SK-N-SH (cell line): Measurements from ENCODE around the gene CABP1. TPM values are rescaled to one million over a fixed set of nuclear protein-coding genes. Genes with fewer than 3 reads are reported as not detected.

ENCODE experiments used
- CTCF ChIA-PET: fragments of 300-600, 350-600 bp; formaldehyde crosslinking; extraction: SDS; loops from one replicate; lab custom pipeline; 2021; lab: Yijun Ruan, JAX
- POLR2A ChIA-PET: fragments of 350-600 bp; sonication (Branson Sonifier 250); formaldehyde crosslinking; extraction: SDS; loops from one replicate; lab custom pipeline; 2020; ENCODE audit warnings: antibody characterized with exemption, inconsistent platforms; lab: Yijun Ruan, JAX
- DNase-seq: peaks from one replicate; pipeline ENCODE4 v3.0.0; 2012
- H2AFZ ChIP-seq: fragments of 200-600 bp; sonication (generic); 2 replicates; pipeline ENCODE4 v1.8.1; 2016; ENCODE audit warnings: antibody characterized with exemption, mild to moderate bottlenecking, low read depth
- H3F3A ChIP-seq: fragments of 200-600 bp; sonication (generic); replicated peaks from 2 replicates; pipeline ENCODE3; 2016; ENCODE audit warnings: antibody characterized with exemption, mild to moderate bottlenecking; ENCODE audit not compliant: insufficient read depth
- H3K27ac ChIP-seq, 2 experiments: fragments of 200-500 bp in 1 of 2; fragments of 200-600 bp in 1 of 2; sonication (Bioruptor generic) in 1 of 2; sonication (generic), shearing (Covaris generic) in 1 of 2; 2 replicates each; pipeline versions ENCODE4 v1.5.1 to v1.6.1; 2014 to 2016; ENCODE audit warnings: low read depth in 2 of 2, inconsistent platforms in 1 of 2, low read length in 1 of 2, mild to moderate bottlenecking in 1 of 2, mixed read lengths in 1 of 2
- H3K27me3 ChIP-seq: fragments of 200-600 bp; sonication (generic), shearing (Covaris generic); 2 replicates; pipeline ENCODE4 v1.6.1; 2016; ENCODE audit warnings: mixed run types; ENCODE audit not compliant: insufficient read depth
- H3K36me3 ChIP-seq, 2 experiments: fragments of 200-500 bp in 1 of 2; fragments of 200-600 bp in 1 of 2; sonication (Bioruptor generic) in 1 of 2; sonication (generic) in 1 of 2; replicated peaks in 1 of 2; 2 replicates each; pipeline versions ENCODE3 to v1.5.1; 2014 to 2016; ENCODE audit warnings: low read length in 1 of 2, mild to moderate bottlenecking in 1 of 2; ENCODE audit not compliant: insufficient read depth in 2 of 2, control insufficient read depth in 1 of 2
- H3K4me1 ChIP-seq, 2 experiments: fragments of 200-500 bp in 1 of 2; fragments of 200-600 bp in 1 of 2; sonication (Bioruptor generic) in 1 of 2; sonication (generic), shearing (Covaris generic) in 1 of 2; 2 replicates each; pipeline versions ENCODE4 v1.5.1 to v1.6.1; 2014 to 2016; ENCODE audit warnings: low read depth in 1 of 2, low read length in 1 of 2, mixed run types in 1 of 2; ENCODE audit not compliant: insufficient read depth in 2 of 2, control insufficient read depth in 1 of 2
- H3K4me2 ChIP-seq: fragments of 200-600 bp; sonication (generic), shearing (Covaris generic); 2 replicates; pipeline ENCODE4 v1.6.1; 2017; ENCODE audit warnings: mixed run types
- H3K4me3 ChIP-seq, 2 experiments: fragments of 200-500 bp in 1 of 2; fragments of 200-600 bp in 1 of 2; sonication (Bioruptor generic) in 1 of 2; sonication (generic), shearing (Covaris generic) in 1 of 2; 2 replicates each; pipeline versions ENCODE4 v1.5.1 to v1.8.1; 2014 to 2016; ENCODE audit warnings: low read depth in 2 of 2, inconsistent platforms in 1 of 2, low read length in 1 of 2, mild to moderate bottlenecking in 1 of 2, mixed read lengths in 1 of 2, moderate library complexity in 1 of 2
- H3K79me2 ChIP-seq: fragments of 200-600 bp; sonication (generic); 2 replicates; pipeline ENCODE4 v1.8.1; 2017; ENCODE audit warnings: mild to moderate bottlenecking; ENCODE audit not compliant: insufficient read depth
- H3K9ac ChIP-seq: fragments of 200-600 bp; sonication (generic); 2 replicates; pipeline ENCODE4 v1.6.1; 2017; ENCODE audit warnings: mixed run types
- H3K9me2 ChIP-seq: fragments of 200-600 bp; sonication (generic); 2 replicates; pipeline ENCODE4 v1.6.1; 2017; ENCODE audit warnings: mixed run types
- H3K9me3 ChIP-seq: fragments of 200-600 bp; sonication (generic); 2 replicates; pipeline ENCODE4 v1.6.1; 2017; ENCODE audit warnings: mixed run types, mild to moderate bottlenecking, moderate library complexity
- H4K20me1 ChIP-seq: fragments of 200-600 bp; sonication (generic); 2 replicates; pipeline ENCODE4 v1.6.1; 2017; ENCODE audit warnings: mild to moderate bottlenecking, mixed run types; ENCODE audit not compliant: insufficient read depth
- CHD2 ChIP-seq: fragments of 150-350 bp; IDR thresholded peaks from 2 replicates; pipeline ENCODE4 v1.6.1; 2018; ENCODE audit warnings: low read length; ENCODE audit not compliant: partially characterized antibody
- CTCF ChIP-seq: fragments of 200-600 bp; sonication (generic); IDR thresholded peaks from 2 replicates; pipeline ENCODE4 v1.6.1; 2017; ENCODE audit warnings: antibody characterized with exemption, mild to moderate bottlenecking, moderate library complexity
- ELF1 ChIP-seq: IDR thresholded peaks from 2 replicates; pipeline ENCODE4 v1.4.0; 2012
- EZH2phosphoT487 ChIP-seq: fragments of 200-600 bp; sonication (generic); IDR thresholded peaks from 2 replicates; pipeline ENCODE4 v1.6.1; 2017; ENCODE audit warnings: low read depth, mixed run types, mild to moderate bottlenecking, antibody characterized with exemption, moderate library complexity, borderline replicate concordance
- FOXJ3 ChIP-seq: sonication (generic); formaldehyde crosslinking; IDR thresholded peaks from 2 replicates; pipeline ENCODE4 v1.5.1; 2020; ENCODE audit warnings: mild to moderate bottlenecking, missing genetic modification reagents
- JUND ChIP-seq: IDR thresholded peaks from 2 replicates; pipeline ENCODE4 v1.4.0; 2012
- MAX ChIP-seq: IDR thresholded peaks from 2 replicates; pipeline ENCODE4 v1.4.0; 2012; ENCODE audit warnings: low read depth
- MEF2A ChIP-seq: IDR thresholded peaks from 2 replicates; pipeline ENCODE4 v1.4.0; 2012; ENCODE audit warnings: low read depth, borderline replicate concordance
- NFIC ChIP-seq: IDR thresholded peaks from 2 replicates; pipeline ENCODE4 v1.4.0; 2012; ENCODE audit warnings: borderline replicate concordance
- POLR2AphosphoS5 ChIP-seq: IDR thresholded peaks from 2 replicates; pipeline ENCODE4 v1.6.1; 2012; ENCODE audit warnings: low read depth, low read length
- RCOR1 ChIP-seq: fragments of 150-350 bp; IDR thresholded peaks from 2 replicates; pipeline ENCODE4 v1.6.1; 2017; ENCODE audit warnings: antibody characterized with exemption, low read length
- REST ChIP-seq: IDR thresholded peaks from 2 replicates; pipeline ENCODE4 v1.6.1; 2012; ENCODE audit warnings: mild to moderate bottlenecking, low read depth, low read length, moderate library complexity
- TAF1 ChIP-seq: IDR thresholded peaks from 2 replicates; pipeline ENCODE4 v1.6.1; 2012; ENCODE audit warnings: low read depth, mild to moderate bottlenecking, low read length, moderate library complexity, borderline replicate concordance
- WGBS: methylation state at CpG from one replicate; pipeline ENCODE4 v1.1.6; 2017; ENCODE audit warnings: low lambda C conversion rate; 5-methylcytosine and 5-hydroxymethylcytosine counted together
- polyA plus RNA-seq, 3 experiments: library from polyadenylated mRNA; depleted of rRNA; stranded (reverse); fragments of >200 nt; gene quantifications; 2 replicates each; pipeline ENCODE4 v1.2.3, GENCODE V29; 2012

The CABP1 gene
- polyA plus RNA-seq, 1 of the 3 experiments (the other 2 are of a cell fraction): 0.08 TPM

GRCh38 chr12:120690083-120690450 is 49.6 kb downstream of the CABP1 start:
- H3K27ac ChIP-seq: no peak overlapping the region
- H3F3A ChIP-seq: peaks cover 4% of the 10 kb centered on the region
- H3K36me3 ChIP-seq: peaks cover 14% of the 10 kb centered on the region in 2 experiments
- peaks cover 58% of the 10 kb centered on the region for H4K20me1 ChIP-seq
- H3K27me3 ChIP-seq: no peaks in the 10 kb centered on the region
- no peaks in the 10 kb centered on the region for H3K9me3 ChIP-seq
- peaks cover 70% of the 10 kb centered on the region for H3K79me2 ChIP-seq
- DNase-seq: no peak
- H3K9me2 ChIP-seq: no peaks in the 10 kb centered on the region
- no peak overlapping the region for H3K9ac ChIP-seq
- TF ChIP-seq MEF2A (no peak), NFIC (no peak), CTCF (no peak), MAX (no peak), TAF1 (no peak), POLR2AphosphoS5 (no peak), RCOR1 (no peak), ELF1 (no peak), FOXJ3 (CRISPR knock-in tag) (no peak), CHD2 (no peak), JUND (no peak), REST (no peak), EZH2phosphoT487 (no peak)
- H2AFZ ChIP-seq: no peak overlapping the region
- no peak overlapping the region for H3K4me3 ChIP-seq
- peak overlapping the region; percentile 81; the same call in 1 of the 2 replicates for H3K4me2 ChIP-seq
- POLR2A ChIA-PET: interaction anchor here (1.0 kb wide), 1 partner anchor 12 kb away, joined by 3 read pairs; no protein-coding TSS in a partner anchor
- 92% methylated on average over 2 of the region's 2 CpGs for WGBS
- H3K4me1 ChIP-seq: peaks cover 4 to 21% of the 10 kb centered on the region in 2 experiments; a peak in 3 of 4 replicates
- CTCF ChIA-PET: interaction anchor here (0.6 to 5.6 kb wide), 4 partner anchors 41 to 154 kb away, joined by 3 to 34 read pairs (median 6); no protein-coding TSS in a partner anchor
